Fibroblast of gingiva (primary cell): Measurements from ENCODE around the gene MRM1.

ENCODE experiments used
- DNase-seq: peaks from one replicate; pipeline ENCODE4 v3.0.0-alpha.2; 2011; ENCODE audit warnings: low read depth

Gene MRM1

DNA sequence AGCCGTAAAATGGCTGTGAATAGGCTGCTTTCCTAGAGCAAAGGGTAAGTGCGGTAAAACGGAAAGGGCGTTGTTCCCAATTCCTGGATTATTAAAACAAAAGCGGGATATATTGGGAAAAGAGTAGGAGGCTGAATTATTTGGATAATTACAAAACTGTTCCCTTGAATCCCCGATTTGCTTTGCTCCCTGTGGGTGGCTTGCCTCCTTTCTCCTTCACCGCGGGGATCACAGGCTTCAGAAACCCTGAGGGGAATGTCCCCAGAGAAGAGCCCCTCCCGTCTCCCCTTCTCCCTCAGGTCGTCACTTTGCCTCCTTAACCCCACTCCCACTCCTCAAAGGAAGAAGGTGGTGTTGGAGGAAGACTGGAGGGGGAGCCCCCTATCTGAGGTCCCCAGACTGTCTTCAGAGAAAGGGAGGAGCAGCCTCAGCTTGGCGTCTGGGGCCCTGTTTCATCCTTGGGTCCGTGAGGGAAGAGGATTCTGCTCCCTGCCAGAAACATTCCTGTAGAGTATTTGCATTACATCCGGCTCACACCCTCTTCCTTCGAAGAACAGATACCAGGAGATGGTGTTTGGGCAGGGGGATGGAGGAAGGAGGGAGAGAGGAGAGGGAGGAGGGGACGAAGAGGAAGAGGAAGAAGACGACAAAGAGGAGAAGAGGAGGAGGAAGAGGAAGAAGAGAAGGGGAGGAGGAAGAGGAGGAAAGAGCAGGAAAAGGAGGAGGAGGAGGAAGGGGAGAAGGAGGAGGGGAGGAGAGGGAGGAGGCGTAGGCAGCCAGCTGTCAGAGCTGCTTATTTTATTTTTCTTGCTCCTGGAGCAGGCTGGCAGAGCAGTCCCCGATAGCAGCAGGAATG lies 31.8 kb downstream of the MRM1 start:
- DNase-seq, result no peak

DNA sequence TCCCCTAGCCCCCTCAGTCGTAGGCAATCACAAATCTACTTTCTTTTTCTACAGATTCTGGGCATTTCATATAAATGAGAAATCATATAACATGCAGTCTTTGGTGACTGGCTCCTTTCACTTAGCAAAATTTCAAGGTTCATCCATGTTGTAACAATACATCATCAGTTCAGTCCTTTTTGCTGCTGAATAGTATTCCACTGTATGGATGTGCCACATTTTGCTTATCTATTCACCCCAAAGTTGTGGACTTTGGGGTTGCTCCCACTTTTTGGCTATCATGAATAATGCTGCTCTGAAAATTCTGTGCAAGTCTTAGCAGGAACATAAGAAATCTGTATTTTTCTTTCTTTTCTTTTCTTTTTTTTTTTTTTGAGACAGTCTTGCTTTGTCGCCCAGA lies 39.0 kb downstream of the MRM1 start:
- DNase-seq, result no peak

DNA sequence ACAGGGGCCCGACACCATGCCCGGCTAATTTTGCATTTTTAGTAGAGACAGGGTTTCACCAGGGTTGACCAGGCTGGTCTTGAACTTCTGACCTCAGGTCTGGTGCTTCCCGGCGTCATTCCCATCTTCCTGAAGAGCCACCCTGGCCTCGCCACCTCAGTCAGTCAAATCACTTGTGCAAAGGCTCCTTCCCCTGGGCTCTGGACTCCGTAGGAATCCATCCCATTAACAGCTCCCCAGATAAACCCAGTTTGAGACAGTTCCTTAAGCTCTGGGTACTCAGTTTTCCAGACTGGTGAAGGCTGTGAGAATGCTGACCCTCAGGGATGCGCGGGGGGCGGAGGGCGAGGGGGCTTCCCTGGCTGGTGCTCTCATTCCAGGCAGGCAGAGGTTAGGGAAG lies 39.5 kb downstream of the MRM1 start:
- DNase-seq, result no peak

DNA sequence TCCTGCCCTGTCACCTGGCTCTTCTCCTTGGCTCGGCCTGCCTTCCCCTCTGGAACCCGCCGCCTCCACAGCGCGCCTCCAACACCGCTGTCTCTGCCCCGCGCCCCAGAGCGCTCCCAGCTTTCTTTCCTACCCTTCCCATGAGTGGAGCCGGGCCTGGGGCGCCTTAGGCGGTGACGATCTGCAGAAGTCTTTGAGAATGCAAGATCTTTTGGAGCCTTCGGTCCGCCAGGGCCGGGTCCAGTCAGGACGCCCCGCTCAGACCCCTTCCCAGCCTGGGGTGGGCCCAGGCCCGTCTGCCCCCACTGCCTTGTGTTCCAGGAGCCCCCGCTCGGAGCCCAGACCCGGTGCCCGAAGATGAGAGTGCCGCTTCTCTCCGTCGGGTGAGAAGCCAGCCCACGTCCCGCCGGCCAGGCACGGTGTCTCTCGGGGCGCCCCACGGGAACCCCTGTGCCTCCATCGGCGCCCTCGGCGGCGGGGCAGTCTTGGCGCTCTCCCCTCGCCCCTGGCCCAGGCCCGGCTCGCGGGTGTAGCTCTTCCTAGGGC lies 40.0 kb downstream of the MRM1 start:
- no peak for DNase-seq

DNA sequence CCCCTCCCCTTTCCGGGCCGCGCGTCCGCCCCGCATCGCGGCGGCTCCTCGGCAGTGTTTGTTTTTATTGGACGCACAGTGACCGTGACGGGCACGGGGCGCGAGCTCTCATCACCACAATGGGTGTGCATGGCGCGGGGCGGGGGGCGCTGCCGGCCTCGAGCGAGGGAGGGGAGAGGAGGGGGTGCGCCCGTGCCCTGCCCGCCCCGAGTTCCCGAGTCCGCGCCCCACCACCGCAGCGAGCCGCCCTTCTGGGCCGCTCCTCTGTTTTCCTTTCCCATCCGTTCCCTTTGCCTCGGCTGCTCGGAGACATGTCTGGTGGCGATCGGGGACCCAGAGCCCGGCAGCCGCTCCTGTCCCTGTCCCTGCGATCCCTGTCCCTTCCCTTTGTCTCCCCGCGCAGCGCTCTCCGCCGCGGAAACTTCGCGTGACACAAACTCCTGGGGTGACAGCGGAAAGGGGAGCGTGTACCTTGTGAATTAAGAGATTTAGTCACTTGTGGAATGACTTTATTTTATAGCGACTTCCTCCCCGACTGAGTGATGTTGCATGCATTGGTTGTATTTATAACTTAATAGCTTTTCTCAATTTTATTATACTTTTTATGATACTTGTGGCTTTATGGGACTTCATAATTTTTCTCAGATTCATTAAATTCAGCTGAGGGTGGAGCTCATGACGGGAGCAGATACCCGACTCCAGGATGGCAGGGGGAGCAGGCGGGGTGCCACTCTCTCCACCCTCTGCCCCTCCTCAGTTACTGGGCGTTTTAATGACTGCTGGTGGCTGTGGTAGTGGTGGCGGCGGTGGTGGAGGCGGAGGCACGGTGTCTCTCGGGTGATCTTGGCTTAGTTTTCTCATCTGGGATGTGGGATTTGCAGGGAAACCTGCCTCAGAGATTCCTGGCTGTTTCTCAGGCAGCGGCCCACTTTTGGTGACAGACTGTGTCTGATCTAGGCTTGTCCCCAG lies 40.8 kb downstream of the MRM1 start:
- DNase-seq, result no peak

DNA sequence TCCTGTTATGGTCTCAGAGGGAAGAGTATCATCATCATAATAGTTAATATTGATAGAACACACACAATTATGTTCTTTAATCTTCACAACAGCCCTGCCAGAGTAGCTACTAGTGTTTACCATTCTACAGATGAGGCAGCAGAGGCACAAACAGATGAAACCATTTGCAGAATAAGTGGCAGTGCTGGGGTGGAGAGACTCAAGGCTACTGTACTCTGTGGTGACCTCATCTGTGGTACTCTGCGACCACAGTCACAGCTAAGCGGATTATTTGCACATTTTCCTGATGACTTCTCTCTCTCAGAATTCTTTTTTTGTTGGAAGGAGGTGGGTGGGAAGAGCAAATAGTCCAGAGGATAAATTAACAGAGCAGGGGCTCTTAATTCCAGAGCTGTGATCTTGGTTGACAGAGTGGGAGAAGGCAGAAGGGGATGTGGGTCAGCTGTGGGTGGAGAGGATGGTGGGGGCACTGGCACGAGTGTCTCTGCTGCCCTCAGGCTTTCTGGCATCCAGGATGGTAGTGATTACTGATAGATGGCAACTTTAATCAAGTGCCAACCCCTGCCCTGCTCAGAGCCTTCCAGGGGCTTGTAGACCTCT lies 41.8 kb downstream of the MRM1 start:
- no peak for DNase-seq

DNA sequence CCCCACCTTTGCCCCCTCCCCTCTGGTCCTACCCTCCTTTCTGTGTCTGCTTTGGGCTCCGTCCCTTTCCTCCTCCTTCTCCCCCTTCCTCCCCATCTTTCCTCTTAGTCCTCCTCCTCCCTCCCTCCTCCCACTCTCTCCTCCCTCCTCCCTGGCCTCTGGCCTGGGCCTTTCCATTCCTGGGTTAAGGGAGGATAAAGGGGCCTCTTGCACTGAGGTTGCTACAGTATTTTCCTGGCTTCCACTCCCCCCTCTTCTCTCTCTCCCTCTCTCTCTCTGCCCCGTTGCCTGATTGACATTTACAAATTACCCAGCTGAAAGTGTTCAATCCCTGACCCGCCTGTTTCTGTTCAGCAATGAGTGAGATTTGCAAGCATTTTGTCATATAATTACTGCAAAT lies 44.0 kb downstream of the MRM1 start:
- DNase-seq, result no peak

DNA sequence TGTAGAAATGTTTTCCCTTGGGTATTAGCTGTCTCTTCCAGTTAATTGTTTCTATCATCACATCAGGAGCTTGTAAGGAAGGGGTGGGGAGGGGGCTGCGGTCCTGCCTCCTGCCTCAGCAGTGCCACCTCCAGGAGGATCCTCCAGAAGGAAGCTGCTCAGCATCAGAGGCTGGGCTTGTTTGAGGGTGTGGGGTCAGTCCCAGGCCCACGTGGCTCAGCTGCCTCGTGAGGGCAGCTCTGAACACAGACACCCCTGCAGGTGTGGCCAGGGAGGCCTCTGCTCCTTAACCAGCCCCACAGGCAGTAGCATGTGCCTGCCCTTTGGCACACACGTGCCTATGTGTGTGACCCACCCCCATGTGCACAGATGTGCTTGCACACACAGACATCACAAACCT lies 46.3 kb downstream of the MRM1 start:
- no peak for DNase-seq

DNA sequence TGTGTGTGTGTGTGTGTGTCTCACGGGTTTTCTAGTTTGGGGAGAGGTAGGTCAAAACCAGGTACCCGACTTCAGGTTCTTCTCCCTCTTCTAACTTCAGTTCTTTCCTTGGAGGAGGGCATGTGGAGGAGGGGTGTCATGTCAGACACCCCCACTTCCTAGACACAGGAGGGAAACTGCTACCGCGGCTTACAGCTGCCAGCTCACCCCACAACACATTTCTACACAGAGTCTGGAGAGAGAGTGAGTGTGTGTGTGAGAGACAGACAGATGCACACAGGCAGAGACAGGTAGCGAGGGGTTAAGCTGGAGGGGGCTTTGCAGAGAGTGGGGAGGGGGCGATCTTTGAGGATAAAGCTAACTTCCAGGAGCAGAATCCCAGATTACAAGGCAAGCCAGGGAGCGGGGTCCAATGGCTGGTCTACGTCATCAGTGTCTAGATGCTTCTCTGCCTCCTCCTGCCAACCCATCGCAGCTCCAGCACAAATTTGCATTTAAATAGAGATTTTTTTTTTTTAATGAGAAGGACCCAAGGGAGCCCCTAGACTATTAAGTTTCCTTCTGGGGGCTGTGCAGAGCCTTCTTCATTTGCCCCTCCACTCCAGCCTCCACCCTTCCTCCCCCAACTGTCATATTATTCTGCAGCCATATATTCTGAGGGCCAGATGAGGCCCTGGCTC lies 48.9 kb downstream of the MRM1 start:
- no peak for DNase-seq

DNA sequence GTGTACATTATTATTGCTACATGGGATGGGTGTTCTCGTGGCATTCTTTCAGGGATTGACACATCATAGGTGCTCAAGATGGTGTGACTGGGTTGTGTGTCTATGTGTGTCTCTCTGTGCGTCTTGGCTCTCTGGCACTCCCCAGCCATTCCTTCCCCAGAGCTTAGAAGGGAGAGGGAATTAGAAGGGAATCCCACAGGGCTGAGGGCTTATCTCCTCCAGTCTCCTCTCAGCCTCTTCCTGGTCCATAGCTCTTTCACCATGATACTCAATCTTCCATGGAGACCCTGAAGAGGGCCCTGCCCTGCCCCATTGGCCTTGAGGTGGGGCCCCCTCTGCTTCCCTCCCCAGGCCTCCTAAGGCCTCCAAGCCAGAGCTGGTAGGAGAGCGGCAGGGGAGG lies 52.0 kb downstream of the MRM1 start:
- DNase-seq, result no peak

DNA sequence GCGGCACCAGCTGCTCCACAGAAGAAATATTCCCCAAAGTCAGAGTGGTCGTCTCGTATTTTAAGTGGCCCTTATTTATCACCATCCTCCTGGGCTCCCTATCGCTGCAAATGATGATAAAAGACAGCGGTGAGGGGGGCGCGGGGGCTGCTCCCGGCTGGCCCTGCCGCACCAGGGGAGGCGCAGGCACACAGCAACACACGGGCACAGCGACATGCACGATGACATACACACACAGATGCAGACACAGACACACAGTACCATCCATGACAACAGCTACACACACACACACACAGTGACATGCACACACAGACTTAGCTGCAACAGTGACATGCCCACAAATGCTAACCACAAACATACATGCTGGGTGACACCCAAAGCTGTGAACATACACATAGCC lies 52.5 kb downstream of the MRM1 start:
- no peak for DNase-seq

DNA sequence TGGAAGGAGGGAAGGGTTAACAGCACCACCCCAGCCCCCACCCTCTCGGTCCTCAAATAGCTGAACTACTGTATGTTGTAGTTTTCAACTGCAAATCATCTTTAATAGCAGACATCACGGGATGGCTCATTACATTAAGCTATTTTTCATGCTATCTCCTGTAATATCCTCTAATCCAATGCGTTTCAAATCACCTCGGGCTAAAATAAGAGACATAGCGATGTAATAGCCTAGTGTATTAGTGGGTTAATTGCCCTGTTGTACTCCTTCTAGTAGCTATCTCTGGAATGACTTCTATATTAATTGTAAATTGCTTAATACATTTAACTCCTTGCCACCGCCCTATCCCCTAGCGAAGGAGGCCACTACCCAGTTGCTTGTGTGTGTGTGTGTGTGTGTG lies 54.3 kb downstream of the MRM1 start:
- no peak for DNase-seq

DNA sequence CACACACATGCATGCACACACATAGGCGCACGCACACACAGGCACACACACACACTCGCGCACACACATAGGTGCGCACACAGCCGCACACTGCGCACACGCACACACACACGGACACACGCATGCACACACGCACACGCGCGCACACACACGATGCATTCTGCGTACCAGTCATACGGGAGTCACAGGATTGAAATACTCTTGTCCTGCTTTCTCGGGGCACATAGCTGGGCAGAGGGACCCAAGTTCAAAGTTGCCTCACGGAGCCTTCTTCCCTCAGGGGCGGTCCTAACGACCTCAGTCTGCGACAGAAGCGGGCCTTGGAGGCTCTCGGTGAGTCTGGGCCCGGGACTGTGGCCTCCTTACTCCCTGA lies 56.0 kb downstream of the MRM1 start:
- DNase-seq, result no peak

DNA sequence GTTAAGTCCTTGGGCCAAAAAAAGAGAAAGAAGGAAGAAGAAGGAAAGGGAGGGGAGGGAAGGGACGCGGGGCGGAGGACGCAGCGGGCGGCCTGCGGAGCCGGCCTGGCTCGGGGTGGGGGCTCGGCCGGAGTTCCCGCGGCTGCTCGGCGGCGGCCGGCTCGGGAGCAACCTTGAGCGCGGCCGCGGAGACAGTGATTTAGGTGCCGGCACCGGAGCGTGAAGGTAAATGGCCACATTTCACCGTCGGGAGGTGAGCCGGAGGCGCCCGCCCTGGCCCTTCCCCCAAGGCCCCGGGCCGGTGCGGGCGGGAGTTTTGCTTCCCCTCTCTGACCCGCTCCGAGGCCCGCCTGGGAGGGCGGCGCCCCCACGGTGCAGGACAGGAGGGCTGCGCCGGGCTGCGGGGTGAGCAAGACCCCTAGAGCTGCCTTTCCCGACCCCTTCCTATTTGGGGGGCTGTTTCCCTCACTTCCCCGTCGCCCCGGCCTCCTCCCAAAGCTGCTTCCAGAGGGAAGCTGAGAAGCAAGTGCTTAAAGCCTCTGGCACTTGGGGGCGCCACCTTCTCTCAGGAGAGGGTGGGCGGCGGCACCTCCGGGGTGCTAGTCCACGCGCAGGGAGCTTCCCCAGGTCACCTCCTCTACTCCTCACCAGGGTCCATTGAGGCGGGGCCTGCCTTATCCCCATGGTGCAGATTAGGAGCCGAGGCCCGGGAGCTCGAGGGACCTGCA lies 56.5 kb downstream of the MRM1 start:
- no peak for DNase-seq
